HepG2 (cell line): Measurements from ENCODE around the gene IFT122. TPM values are rescaled to one million over a fixed set of nuclear protein-coding genes. Genes with fewer than 3 reads are reported as not detected.

ENCODE experiments used
- ATF7-NPFF ChIP-seq: sonication (generic); formaldehyde crosslinking; IDR thresholded peaks from 2 replicates; pipeline ENCODE4 v1.8.1; 2023; ENCODE audit warnings: mild to moderate bottlenecking, low read depth, missing genetic modification reagents, moderate library complexity
- CHD4 ChIP-seq: fragments of 200-600 bp; sonication (generic); IDR thresholded peaks from 2 replicates; pipeline ENCODE4 v1.7.0; 2017; ENCODE audit warnings: mild to moderate bottlenecking, low read length, borderline replicate concordance
- ERF ChIP-seq: IDR thresholded peaks from 2 replicates; pipeline ENCODE4 v1.6.1; 2018; ENCODE audit warnings: missing biosample characterization, missing genetic modification reagents
- FLYWCH1 ChIP-seq: sonication (generic); formaldehyde crosslinking; IDR thresholded peaks from 2 replicates; pipeline ENCODE4 v1.8.1; 2023; ENCODE audit warnings: mild to moderate bottlenecking, missing genetic modification reagents
- GABPB1 ChIP-seq: IDR thresholded peaks from 2 replicates; pipeline ENCODE4 v1.6.1; 2016; ENCODE audit warnings: mild to moderate bottlenecking, missing genetic modification reagents, moderate library complexity, missing compliant biosample characterization
- GATAD2A ChIP-seq: IDR thresholded peaks from 2 replicates; pipeline ENCODE4 v1.6.1; 2016
- HDAC2 ChIP-seq: sonication (generic); formaldehyde crosslinking; IDR thresholded peaks from 2 replicates; pipeline ENCODE4 v1.4.0; 2020; ENCODE audit warnings: missing genetic modification reagents
- ISL2 ChIP-seq: sonication (generic); formaldehyde crosslinking; IDR thresholded peaks from 2 replicates; pipeline ENCODE4 v1.5.0; 2020; ENCODE audit warnings: missing genetic modification reagents
- KDM3A ChIP-seq: IDR thresholded peaks from 2 replicates; pipeline ENCODE4 v1.6.1; 2018; ENCODE audit warnings: low read depth, missing compliant biosample characterization
- NFIB ChIP-seq: sonication (generic); formaldehyde crosslinking; IDR thresholded peaks from 2 replicates; pipeline ENCODE4 v1.9.0; 2021; ENCODE audit warnings: missing genetic modification reagents, mild to moderate bottlenecking, borderline replicate concordance
- PTBP1 ChIP-seq: fragments of 200-400 bp; formaldehyde crosslinking; IDR thresholded peaks from 2 replicates; pipeline ENCODE4 v1.6.1; 2018; ENCODE audit warnings: low read length, low read depth; ENCODE audit not compliant: poor library complexity, severe bottlenecking
- RBFOX2 ChIP-seq: fragments of 200-400 bp; formaldehyde crosslinking; IDR thresholded peaks from 2 replicates; pipeline ENCODE4 v1.6.1; 2017; ENCODE audit warnings: low read depth, mild to moderate bottlenecking, low read length
- REPIN1 ChIP-seq: sonication (generic); formaldehyde crosslinking; IDR thresholded peaks from 2 replicates; pipeline ENCODE4 v1.8.0; 2022; ENCODE audit warnings: missing genetic modification reagents, low read depth, mild to moderate bottlenecking, borderline replicate concordance
- SMC3 ChIP-seq: IDR thresholded peaks from 2 replicates; pipeline ENCODE4 v1.6.1; 2011; ENCODE audit warnings: low read length, improper control_type of control experiment
- THAP11 ChIP-seq: IDR thresholded peaks from 2 replicates; pipeline ENCODE4 v1.6.1; 2016; ENCODE audit warnings: missing biosample characterization, missing genetic modification reagents
- TOPORS ChIP-seq: sonication (generic); formaldehyde crosslinking; IDR thresholded peaks from 2 replicates; pipeline ENCODE4 v1.8.0; 2023; ENCODE audit warnings: mild to moderate bottlenecking, missing genetic modification reagents
- ZBED4 ChIP-seq: sonication (generic); formaldehyde crosslinking; IDR thresholded peaks from 2 replicates; pipeline ENCODE4 v1.4.0; 2020; ENCODE audit warnings: missing genetic modification reagents, borderline replicate concordance
- ZBTB25 ChIP-seq: IDR thresholded peaks from 2 replicates; pipeline ENCODE4 v1.6.1; 2018; ENCODE audit warnings: missing genetic modification reagents
- ZNF263 ChIP-seq: sonication (generic); formaldehyde crosslinking; IDR thresholded peaks from 2 replicates; pipeline ENCODE4 v1.4.0; 2020; ENCODE audit warnings: missing genetic modification reagents
- ZNF331 ChIP-seq: sonication (generic); formaldehyde crosslinking; IDR thresholded peaks from 2 replicates; pipeline ENCODE4 v1.4.0; 2020; ENCODE audit warnings: missing genetic modification reagents
- ZNF557 ChIP-seq: sonication (generic); formaldehyde crosslinking; IDR thresholded peaks from 2 replicates; pipeline ENCODE4 v1.4.0; 2020; ENCODE audit warnings: missing genetic modification reagents
- ZNF724P ChIP-seq: sonication (generic); formaldehyde crosslinking; IDR thresholded peaks from 2 replicates; pipeline ENCODE4 v1.8.0; 2022; ENCODE audit warnings: missing genetic modification reagents, borderline replicate concordance
- ZNF792 ChIP-seq: IDR thresholded peaks from 2 replicates; pipeline ENCODE4 v1.6.1; 2016
- polyA plus RNA-seq, 8 experiments: library from polyadenylated mRNA; depleted of rRNA in 3 of 8; stranded (reverse) in 7 of 8; unstranded in 1 of 8; fragments of >200 nt; fragmentation: Illumina TruSeq in 4 of 8; extraction: Trizol in 4 of 8; gene quantifications; 2 replicates each; pipeline versions ENCODE4 v1.2.1 to v1.2.3, GENCODE V29; 2011 to 2016; ENCODE audit warnings: low read depth in 4 of 8, missing spikeins in 1 of 8, mixed read lengths in 1 of 8; ENCODE audit not compliant: insufficient read depth in 1 of 8
- total RNA-seq, 5 experiments: library from RNA; depleted of rRNA; stranded (reverse); fragments of >200 nt; fragmentation: Illumina TruSeq; extraction: Trizol; gene quantifications; 2 replicates each; pipeline ENCODE4 v1.2.3, GENCODE V29; 2016; ENCODE audit warnings: low read depth in 1 of 5
- TF ChIP-seq, protein P1 (sequence below): sonication (generic); formaldehyde crosslinking; conservative IDR thresholded peaks from 2 replicates; pipeline ENCODE4 v1.4.0; 2020; ENCODE audit warnings: mild to moderate bottlenecking, missing genetic modification reagents, moderate library complexity

Gene IFT122
- total and polyA plus RNA-seq, 2 of the 13 experiments (the other 11 are each of a cell fraction or from before 2014, with no cell fraction given): 10.1 to 10.3 TPM

- TF ChIP-seq ZBED4 (CRISPR knock-in tag) (no peak), REPIN1 (0 out of 2 replicates have a peak, but pooled peaks have one; percentile 30), PTBP1 (no peak), ZNF724P (no peak), FLYWCH1 (CRISPR knock-in tag) (no peak), ZBTB25 (peak; percentile 31; the same call in 1 of the 2 replicates), CHD4 (no peak), SMC3 (no peak), ZNF557 (CRISPR knock-in tag) (no peak), ATF7-NPFF (CRISPR knock-in tag) (no peak), THAP11 (CRISPR knock-in tag) (no peak), ISL2 (peak; percentile 39; the same call in 1 of the 2 replicates), HDAC2 (peak; percentile 32; the same call in 1 of the 2 replicates), TOPORS (no peak), NFIB (CRISPR knock-in tag) (no peak), RBFOX2 (no peak), ERF (CRISPR knock-in tag) (no peak), ZNF263 (CRISPR knock-in tag) (0 out of 2 replicates have a peak, but pooled peaks have one; percentile 15), ZNF331 (CRISPR knock-in tag) (peak; percentile 43; the same call in 1 of the 2 replicates), GATAD2A (CRISPR knock-in tag) (peak; percentile 70), GABPB1 (0 out of 2 replicates have a peak, but pooled peaks have one; percentile 4), ZNF792 (CRISPR knock-in tag) (no peak), KDM3A (0 out of 2 replicates have a peak, but pooled peaks have one; percentile 42)
- TF ChIP-seq, protein P1, sequence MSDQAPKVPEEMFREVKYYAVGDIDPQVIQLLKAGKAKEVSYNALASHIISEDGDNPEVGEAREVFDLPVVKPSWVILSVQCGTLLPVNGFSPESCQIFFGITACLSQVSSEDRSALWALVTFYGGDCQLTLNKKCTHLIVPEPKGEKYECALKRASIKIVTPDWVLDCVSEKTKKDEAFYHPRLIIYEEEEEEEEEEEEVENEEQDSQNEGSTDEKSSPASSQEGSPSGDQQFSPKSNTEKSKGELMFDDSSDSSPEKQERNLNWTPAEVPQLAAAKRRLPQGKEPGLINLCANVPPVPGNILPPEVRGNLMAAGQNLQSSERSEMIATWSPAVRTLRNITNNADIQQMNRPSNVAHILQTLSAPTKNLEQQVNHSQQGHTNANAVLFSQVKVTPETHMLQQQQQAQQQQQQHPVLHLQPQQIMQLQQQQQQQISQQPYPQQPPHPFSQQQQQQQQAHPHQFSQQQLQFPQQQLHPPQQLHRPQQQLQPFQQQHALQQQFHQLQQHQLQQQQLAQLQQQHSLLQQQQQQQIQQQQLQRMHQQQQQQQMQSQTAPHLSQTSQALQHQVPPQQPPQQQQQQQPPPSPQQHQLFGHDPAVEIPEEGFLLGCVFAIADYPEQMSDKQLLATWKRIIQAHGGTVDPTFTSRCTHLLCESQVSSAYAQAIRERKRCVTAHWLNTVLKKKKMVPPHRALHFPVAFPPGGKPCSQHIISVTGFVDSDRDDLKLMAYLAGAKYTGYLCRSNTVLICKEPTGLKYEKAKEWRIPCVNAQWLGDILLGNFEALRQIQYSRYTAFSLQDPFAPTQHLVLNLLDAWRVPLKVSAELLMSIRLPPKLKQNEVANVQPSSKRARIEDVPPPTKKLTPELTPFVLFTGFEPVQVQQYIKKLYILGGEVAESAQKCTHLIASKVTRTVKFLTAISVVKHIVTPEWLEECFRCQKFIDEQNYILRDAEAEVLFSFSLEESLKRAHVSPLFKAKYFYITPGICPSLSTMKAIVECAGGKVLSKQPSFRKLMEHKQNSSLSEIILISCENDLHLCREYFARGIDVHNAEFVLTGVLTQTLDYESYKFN (CRISPR knock-in tag): peak; percentile 60; the same call in 1 of the 2 replicates
Measured at GRCh38 chr3:129535075-129535474, 95.1 kb downstream of the IFT122 start (continued).
